Upper lobe of right lung (tissue), 1 donor: ENCODE data around the gene TCF19. TPM values are rescaled to one million over a fixed set of nuclear protein-coding genes. Genes with fewer than 3 reads are reported as not detected.

Experiments
- ATAC-seq: fragments of 200-7000 bp; cut with Tn5 transposase; one replicate; pipeline ENCODE4 v1.9.1; 2020; ENCODE audit warnings: mild to moderate bottlenecking, moderate library complexity
- DNase-seq: peaks from one replicate; pipeline ENCODE4 v3.0.0-alpha.2; 2020
- H3K27ac ChIP-seq: fragments of 200-600 bp; one replicate; pipeline ENCODE4 v1.8.0; 2022
- H3K27me3 ChIP-seq: fragments of 200-600 bp; one replicate; pipeline ENCODE4 v1.8.0; 2022; ENCODE audit warnings: mild to moderate bottlenecking
- H3K36me3 ChIP-seq: fragments of 200-600 bp; one replicate; pipeline ENCODE4 v1.8.0; 2022
- H3K4me1 ChIP-seq: fragments of 200-600 bp; one replicate; pipeline ENCODE4 v1.8.0; 2022
- H3K4me3 ChIP-seq: fragments of 200-600 bp; one replicate; pipeline ENCODE4 v1.8.0; 2022; ENCODE audit warnings: mild to moderate bottlenecking
- H3K9me3 ChIP-seq: fragments of 200-600 bp; one replicate; pipeline ENCODE4 v1.8.0; 2022
- intact Hi-C: fragments of 100-400 bp; cut with DNase I; formaldehyde crosslinking; loops from one replicate; pipeline ENCODE4 v1.11.0; 2022
- total RNA-seq: library from RNA; stranded (reverse); fragmentation: NEBNext Ultra II Directional; extraction: Animal tissue kit (Norgen Biotek cat#: 25700); gene quantifications from one replicate; pipeline ENCODE4 v1.2.1, GENCODE V29; 2021
- TF ChIP-seq, protein P1 (sequence below): fragments of 200-600 bp; IDR thresholded peaks from one replicate; pipeline ENCODE4 v1.8.0; 2022; ENCODE audit warnings: antibody characterized with exemption
- donor health status: DM: no; HTN: yes; CAD: no; lungs with severe emphysema.

The TCF19 gene
- total RNA-seq, 1 donor from 2014 or later: 4.5 TPM

DNA sequence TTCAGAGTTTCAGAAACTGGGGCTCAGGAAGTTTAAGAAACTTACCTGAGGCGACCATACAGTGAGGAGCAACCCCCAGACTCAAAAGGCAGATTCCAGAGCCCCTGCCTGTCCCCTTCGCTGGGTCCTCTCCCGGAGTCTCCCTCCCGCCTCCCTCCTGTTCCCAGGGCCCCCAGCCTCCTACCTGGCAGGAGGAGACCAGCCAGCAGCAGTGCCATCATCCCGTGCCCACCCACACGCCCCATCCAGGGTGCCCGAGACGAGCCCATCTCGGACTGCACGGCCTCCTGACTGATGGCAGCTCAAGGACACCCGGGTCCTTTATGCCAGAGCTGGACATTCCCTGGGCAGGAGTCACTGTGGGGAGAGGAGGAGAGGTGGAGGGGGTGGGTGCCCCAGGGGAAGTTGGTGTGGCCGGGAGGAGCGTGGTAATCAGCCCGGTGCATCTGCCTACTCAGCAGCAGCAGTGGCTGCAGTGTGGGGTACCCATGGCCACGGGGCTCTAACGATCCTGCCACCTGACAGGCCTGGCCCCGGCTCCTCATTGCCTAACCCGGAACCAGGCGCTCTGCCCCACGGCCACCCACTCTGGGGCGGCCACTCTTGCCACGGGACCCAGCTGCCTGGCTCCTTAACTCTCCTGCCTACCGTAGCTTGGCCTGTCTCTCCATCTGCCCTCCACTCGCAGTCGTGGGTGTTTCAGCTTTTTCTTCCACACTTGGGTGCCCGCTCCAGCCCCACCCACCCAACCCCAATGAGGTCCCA, 38.1 kb upstream of the TCF19 start, which contains the start of gene CDSN:
TSS of gene CDSN (minus strand) at position 296 of the 765 bp plus-strand sequence. CDS start at position 269, 27 bp downstream.
- TF ChIP-seq, protein P1, sequence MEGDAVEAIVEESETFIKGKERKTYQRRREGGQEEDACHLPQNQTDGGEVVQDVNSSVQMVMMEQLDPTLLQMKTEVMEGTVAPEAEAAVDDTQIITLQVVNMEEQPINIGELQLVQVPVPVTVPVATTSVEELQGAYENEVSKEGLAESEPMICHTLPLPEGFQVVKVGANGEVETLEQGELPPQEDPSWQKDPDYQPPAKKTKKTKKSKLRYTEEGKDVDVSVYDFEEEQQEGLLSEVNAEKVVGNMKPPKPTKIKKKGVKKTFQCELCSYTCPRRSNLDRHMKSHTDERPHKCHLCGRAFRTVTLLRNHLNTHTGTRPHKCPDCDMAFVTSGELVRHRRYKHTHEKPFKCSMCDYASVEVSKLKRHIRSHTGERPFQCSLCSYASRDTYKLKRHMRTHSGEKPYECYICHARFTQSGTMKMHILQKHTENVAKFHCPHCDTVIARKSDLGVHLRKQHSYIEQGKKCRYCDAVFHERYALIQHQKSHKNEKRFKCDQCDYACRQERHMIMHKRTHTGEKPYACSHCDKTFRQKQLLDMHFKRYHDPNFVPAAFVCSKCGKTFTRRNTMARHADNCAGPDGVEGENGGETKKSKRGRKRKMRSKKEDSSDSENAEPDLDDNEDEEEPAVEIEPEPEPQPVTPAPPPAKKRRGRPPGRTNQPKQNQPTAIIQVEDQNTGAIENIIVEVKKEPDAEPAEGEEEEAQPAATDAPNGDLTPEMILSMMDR: no peak
- no peaks in the 10 kb centered on the region for H3K27me3 ChIP-seq
- no peaks in the 10 kb centered on the region for H3K36me3 ChIP-seq
- no peaks in the 10 kb centered on the region for H3K9me3 ChIP-seq
- intact Hi-C loops: no loop called here
- H3K4me1 ChIP-seq: peaks cover 7% of the 10 kb centered on the region
- DNase-seq (no peak), ATAC-seq (no peak)
- no peak within 1 kb of the TSS for H3K4me3 ChIP-seq
- H3K27ac ChIP-seq: no peak within 1 kb of the TSS

DNA sequence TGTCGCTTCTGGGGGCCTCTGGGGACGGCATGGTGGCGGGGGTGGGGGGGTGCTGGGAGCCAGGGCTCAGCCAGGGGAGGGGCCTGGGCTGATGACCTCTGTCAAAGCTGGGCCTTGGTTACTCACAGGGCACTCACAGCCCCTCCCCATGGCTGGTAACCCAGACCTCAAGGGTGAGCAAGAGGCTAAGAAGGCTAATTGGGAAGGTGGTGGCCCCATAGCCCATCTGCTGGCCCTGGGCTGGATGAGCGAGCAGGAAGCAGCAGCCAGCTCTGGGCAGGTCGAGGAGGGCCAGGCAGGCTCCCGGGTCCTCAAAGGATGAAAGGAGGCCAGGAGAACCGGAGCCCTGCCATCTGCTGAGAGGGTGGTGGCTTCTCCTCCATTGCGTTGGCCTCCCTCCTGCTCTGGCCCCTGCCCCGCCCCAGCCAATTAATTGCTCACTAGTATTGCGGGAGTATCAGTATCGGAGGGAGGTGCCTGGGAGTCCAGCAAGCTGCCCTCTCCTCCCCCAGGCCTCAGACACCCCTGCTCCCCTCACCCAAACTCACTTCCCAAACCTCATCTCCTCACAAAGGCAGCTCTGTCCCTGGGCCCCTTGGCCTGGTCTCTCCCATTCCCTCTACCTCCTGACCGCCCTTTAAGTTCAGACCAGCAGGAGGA, 37.1 kb upstream of the TCF19 start:
- H3K4me1 ChIP-seq: peaks cover 2% of the 10 kb centered on the region
- no peak overlapping the region for H3K27ac ChIP-seq
- H3K9me3 ChIP-seq: no peaks in the 10 kb centered on the region
- no peaks in the 10 kb centered on the region for H3K36me3 ChIP-seq
- intact Hi-C loops: no loop called here
- DNase-seq (no peak), ATAC-seq (no peak)
- H3K4me3 ChIP-seq: no peak overlapping the region
- H3K27me3 ChIP-seq: no peaks in the 10 kb centered on the region
- TF ChIP-seq, protein P1: no peak

DNA sequence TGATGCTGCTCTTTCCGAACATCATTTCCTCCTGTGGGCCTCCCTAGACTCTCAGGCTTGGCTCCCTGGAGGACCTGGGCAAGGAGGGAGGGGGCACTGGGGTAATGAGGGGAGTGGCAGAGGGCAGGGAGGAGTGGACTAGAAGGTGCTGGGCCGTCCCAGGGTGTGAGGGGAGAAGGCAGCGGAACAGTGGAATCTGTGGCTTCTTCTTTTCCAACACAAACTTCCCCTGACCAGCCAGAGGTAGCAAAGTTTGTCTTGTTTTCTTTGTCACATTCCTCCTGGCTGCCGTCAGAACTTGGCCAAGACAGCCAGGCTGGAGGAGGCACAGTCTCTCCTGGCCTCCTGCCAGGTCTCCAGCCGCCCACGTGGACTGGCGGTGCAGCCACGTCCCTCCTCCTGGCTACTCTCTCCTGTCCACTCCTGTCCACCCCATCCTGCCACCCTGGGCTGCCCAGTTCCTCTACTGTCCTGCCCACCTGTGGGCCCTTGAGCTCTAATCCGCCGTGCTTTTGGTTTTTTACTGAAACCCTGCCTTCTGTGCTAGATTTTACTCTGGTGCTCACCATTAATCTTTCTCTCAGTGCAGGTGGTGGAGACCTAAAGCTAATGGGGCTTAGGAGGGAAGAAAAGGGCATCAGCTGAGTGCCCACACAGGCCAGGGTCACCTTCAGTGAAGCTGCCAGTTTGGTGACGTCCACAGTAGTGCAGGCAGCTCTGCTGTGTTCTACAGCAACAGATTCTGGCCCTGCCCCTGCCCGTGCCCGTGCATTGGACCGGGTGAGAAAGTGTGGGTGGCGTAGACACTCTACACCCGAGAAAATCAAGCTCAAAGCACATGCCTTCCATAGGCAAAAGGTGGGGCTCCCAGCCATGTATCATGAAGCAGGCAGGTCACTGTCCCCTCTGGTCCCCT, 35.3 kb upstream of the TCF19 start:
- peaks cover 2% of the 10 kb centered on the region for H3K4me1 ChIP-seq
- peak; percentile 75 for DNase-seq
- peak; percentile 50 for ATAC-seq
- H3K36me3 ChIP-seq: no peaks in the 10 kb centered on the region
- H3K4me3 ChIP-seq: no peak overlapping the region
- no peaks in the 10 kb centered on the region for H3K9me3 ChIP-seq
- intact Hi-C loops: no loop called here
- no peak overlapping the region for H3K27ac ChIP-seq
- TF ChIP-seq, protein P1: no peak
- no peaks in the 10 kb centered on the region for H3K27me3 ChIP-seq

DNA sequence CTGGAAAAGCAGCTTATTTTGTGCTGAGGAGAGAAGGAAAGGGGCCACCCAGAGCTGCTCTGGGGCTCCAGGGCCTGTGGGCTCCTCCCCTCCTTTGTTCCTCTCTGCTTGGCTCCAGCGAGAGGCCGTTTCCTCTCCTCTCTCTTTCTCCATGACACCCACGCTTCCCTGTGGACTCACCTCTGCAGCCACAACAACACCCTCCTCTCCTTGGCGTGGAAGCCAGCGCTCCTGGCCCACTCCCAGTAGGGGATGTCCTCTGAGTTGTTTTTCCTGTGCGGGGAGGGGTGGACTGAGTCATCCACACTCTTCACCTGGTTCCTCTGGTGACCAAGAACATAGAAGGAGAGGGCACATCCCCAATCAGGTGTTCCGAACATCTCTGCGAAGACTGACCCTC, 33.2 kb upstream of the TCF19 start:
- ATAC-seq (peak; percentile 75), DNase-seq (peak; percentile 78)
- intact Hi-C loops: no loop called here
- no peaks in the 10 kb centered on the region for H3K36me3 ChIP-seq
- no peaks in the 10 kb centered on the region for H3K27me3 ChIP-seq
- H3K9me3 ChIP-seq: no peaks in the 10 kb centered on the region
- H3K4me3 ChIP-seq: no peak overlapping the region
- H3K4me1 ChIP-seq: peaks cover 2% of the 10 kb centered on the region
- no peak overlapping the region for H3K27ac ChIP-seq
- TF ChIP-seq, protein P1: no peak

DNA sequence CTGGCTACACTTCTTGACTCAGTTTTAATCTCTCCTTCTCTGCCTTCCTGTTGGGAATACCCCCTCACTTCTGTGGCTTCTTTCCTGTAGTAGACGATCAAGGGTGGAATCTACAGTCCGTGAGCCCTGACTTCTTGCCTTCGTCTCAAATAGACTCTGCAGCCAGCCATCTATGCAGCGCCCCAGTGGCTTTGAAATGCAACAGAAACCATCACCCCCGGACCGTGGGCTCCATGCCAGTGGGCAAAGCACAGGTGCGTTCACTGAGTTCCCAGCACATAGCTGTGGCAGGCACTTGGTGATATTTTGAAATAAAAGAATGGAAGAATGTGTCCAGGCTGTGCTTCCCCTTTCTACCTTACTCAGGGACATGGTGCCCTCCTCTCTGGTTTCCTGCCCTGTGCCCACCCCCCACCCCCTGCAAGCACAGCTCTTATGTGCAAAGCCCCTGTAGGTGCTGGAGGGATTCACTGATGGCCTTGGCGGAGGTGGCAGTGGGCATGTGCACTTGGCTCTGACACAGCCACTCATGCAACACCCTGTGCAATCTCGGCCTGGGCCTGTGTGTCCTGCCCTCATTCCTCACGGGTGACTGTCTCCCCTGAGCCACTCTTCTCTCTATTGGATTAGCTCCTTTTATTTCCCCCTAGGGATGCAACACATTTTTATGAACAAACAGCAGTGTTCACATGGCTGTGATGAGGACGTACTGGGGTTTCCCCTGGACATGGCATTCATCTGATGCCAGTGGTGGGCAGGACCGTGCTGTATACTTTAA, 32.6 kb upstream of the TCF19 start:
- DNase-seq (no peak), ATAC-seq (no peak)
- Histone ChIP-seq H3K36me3 (no peaks in the 10 kb centered on the region), H3K4me3 (no peak overlapping the region), H3K9me3 (no peaks in the 10 kb centered on the region), H3K27ac (no peak overlapping the region), H3K27me3 (no peaks in the 10 kb centered on the region), H3K4me1 (peaks cover 2% of the 10 kb centered on the region)
- TF ChIP-seq, protein P1: no peak
- intact Hi-C loops: no loop called here
